22Rv1 (cell line): ENCODE results near the gene SPECC1.

Experiments used
- CTCF ChIP-seq: fragments of 450-650 bp; IDR thresholded peaks from 2 replicates; pipeline ENCODE4 v1.5.1; 2017; ENCODE audit warnings: mild to moderate bottlenecking
- ZFX ChIP-seq: fragments of 450-650 bp; IDR thresholded peaks from 2 replicates; pipeline ENCODE4 v1.6.1; 2017; ENCODE audit warnings: antibody characterized with exemption, borderline replicate concordance

- TF ChIP-seq CTCF (no peak), ZFX (no peak)
Measured at GRCh38 chr17:20210180-20210579, 201.0 kb downstream of the SPECC1 start.
